H9 (cell line): ENCODE results near the gene TRIM77. TPM values are rescaled to one million over a fixed set of nuclear protein-coding genes. Genes with fewer than 3 reads are reported as not detected.
"Not testable (repeated sequence)": the region's sequence is repeated elsewhere in the genome, so short reads cannot be mapped to it uniquely, and the experiment has no call there.

Experiments used
- DNase-seq: peaks from one replicate; pipeline ENCODE4 v3.0.0-alpha.2; 2017
- H2AFZ ChIP-seq: one replicate; pipeline ENCODE4 v1.6.1; 2013; ENCODE audit warnings: mild to moderate bottlenecking, low read length, control low read depth, moderate library complexity
- H2AK5ac ChIP-seq: 2 replicates; pipeline ENCODE4 v1.6.1; 2013; ENCODE audit warnings: low read length, control low read depth, mixed read lengths; ENCODE audit not compliant: insufficient read length
- H2BK120ac ChIP-seq: one replicate; pipeline ENCODE4 v1.6.1; 2013; ENCODE audit warnings: low read depth, mild to moderate bottlenecking, low read length, control low read depth, inconsistent platforms; ENCODE audit not compliant: poor library complexity, severe bottlenecking
- H2BK12ac ChIP-seq: 2 replicates; pipeline ENCODE4 v1.6.1; 2013; ENCODE audit warnings: low read length, control low read depth, mixed read lengths, low read depth; ENCODE audit not compliant: insufficient read length
- H2BK15ac ChIP-seq: 2 replicates; pipeline ENCODE4 v1.6.1; 2013; ENCODE audit warnings: low read depth, low read length, control low read depth
- H2BK20ac ChIP-seq: one replicate; pipeline ENCODE4 v1.6.1; 2013; ENCODE audit warnings: low read depth, mild to moderate bottlenecking, low read length, control low read depth, inconsistent platforms; ENCODE audit not compliant: poor library complexity, severe bottlenecking
- H2BK5ac ChIP-seq: 2 replicates; pipeline ENCODE4 v1.6.1; 2013; ENCODE audit warnings: low read length, control low read depth, mixed read lengths; ENCODE audit not compliant: insufficient read length
- H3K14ac ChIP-seq: 2 replicates; pipeline ENCODE4 v1.6.1; 2013; ENCODE audit warnings: low read length, control low read depth; ENCODE audit not compliant: insufficient read depth
- H3K18ac ChIP-seq: 2 replicates; pipeline ENCODE4 v1.6.1; 2013; ENCODE audit warnings: low read depth, mild to moderate bottlenecking, mixed read lengths, low read length, control low read depth; ENCODE audit not compliant: insufficient read length
- H3K23ac ChIP-seq: 2 replicates; pipeline ENCODE4 v1.6.1; 2013; ENCODE audit warnings: low read length, control low read depth, mixed read lengths, low read depth; ENCODE audit not compliant: insufficient read length
- H3K23me2 ChIP-seq: 2 replicates; pipeline ENCODE4 v1.6.1; 2013; ENCODE audit warnings: low read depth, mild to moderate bottlenecking, mixed read lengths, low read length, control low read depth; ENCODE audit not compliant: insufficient read length, poor library complexity, severe bottlenecking
- H3K27ac ChIP-seq: 2 replicates; pipeline ENCODE4 v1.5.1; 2013; ENCODE audit warnings: low read length, control low read depth, mixed read lengths, low read depth; ENCODE audit not compliant: insufficient read length
- H3K27me3 ChIP-seq: 2 replicates; pipeline ENCODE4 v1.6.1; 2013; ENCODE audit warnings: low read length, control low read depth, inconsistent platforms; ENCODE audit not compliant: insufficient read depth
- H3K4ac ChIP-seq: 2 replicates; pipeline ENCODE4 v1.6.1; 2013; ENCODE audit warnings: low read depth, mild to moderate bottlenecking, control low read depth, inconsistent platforms, low read length, moderate library complexity
- H3K4me1 ChIP-seq: 2 replicates; pipeline ENCODE4 v1.6.1; 2013; ENCODE audit warnings: low read length, control low read depth, inconsistent platforms; ENCODE audit not compliant: insufficient read depth
- H3K4me2 ChIP-seq: 2 replicates; pipeline ENCODE4 v1.6.1; 2013; ENCODE audit warnings: low read length, control low read depth, mixed read lengths; ENCODE audit not compliant: insufficient read length, insufficient read depth
- H3K56ac ChIP-seq: 2 replicates; pipeline ENCODE4 v1.6.1; 2013; ENCODE audit warnings: low read depth, mild to moderate bottlenecking, mixed read lengths, low read length, control low read depth; ENCODE audit not compliant: insufficient read length
- H3K79me1 ChIP-seq: 2 replicates; pipeline ENCODE4 v1.6.1; 2013; ENCODE audit warnings: low read depth, mild to moderate bottlenecking, moderate library complexity, low read length, control low read depth, inconsistent platforms; ENCODE audit not compliant: insufficient read depth, poor library complexity, severe bottlenecking
- H3K79me2 ChIP-seq: 2 replicates; pipeline ENCODE4 v1.6.1; 2013; ENCODE audit warnings: low read length, control low read depth, inconsistent platforms; ENCODE audit not compliant: insufficient read depth
- H3K9ac ChIP-seq: 2 replicates; pipeline ENCODE4 v1.6.1; 2013; ENCODE audit warnings: low read length, control low read depth, mixed read lengths; ENCODE audit not compliant: insufficient read length; ENCODE audit errors: extremely low read depth
- H3K9me3 ChIP-seq: one replicate; pipeline ENCODE4 v1.6.1; 2013; ENCODE audit warnings: low read depth, low read length, inconsistent platforms; ENCODE audit not compliant: control insufficient read depth
- H3T11ph ChIP-seq: one replicate; pipeline ENCODE4 v1.6.1; 2013; ENCODE audit warnings: mild to moderate bottlenecking, low read length, control low read depth, inconsistent platforms
- H4K20me1 ChIP-seq: one replicate; pipeline ENCODE4 v1.6.1; 2013; ENCODE audit not compliant: control insufficient read depth, insufficient read length, insufficient read depth
- H4K5ac ChIP-seq: 2 replicates; pipeline ENCODE4 v1.6.1; 2013; ENCODE audit warnings: low read depth, mild to moderate bottlenecking, mixed read lengths, low read length, control low read depth; ENCODE audit not compliant: insufficient read length
- H4K8ac ChIP-seq: replicated peaks from 2 replicates; pipeline ENCODE4 v1.6.1; 2013; ENCODE audit warnings: low read length, control low read depth, mixed read lengths, low read depth; ENCODE audit not compliant: insufficient read length
- H4K91ac ChIP-seq: 2 replicates; pipeline ENCODE4 v1.6.1; 2013; ENCODE audit warnings: low read depth, mild to moderate bottlenecking, moderate library complexity, mixed read lengths, low read length, control low read depth; ENCODE audit not compliant: insufficient read length
- H3K27ac Mint-ChIP-seq, 3 experiments: 2 replicates in 2 of 3; 3 replicates in 1 of 3; pipeline ENCODE4 v1.8.0; 2020 to 2021; ENCODE audit warnings: mixed read lengths in 3 of 3, mild to moderate bottlenecking in 1 of 3, moderate library complexity in 1 of 3
- H3K27me3 Mint-ChIP-seq: 2 replicates; pipeline ENCODE4 v1.8.0; 2021; ENCODE audit warnings: low read depth, mild to moderate bottlenecking, moderate library complexity, mixed read lengths
- H3K36me3 Mint-ChIP-seq, 3 experiments: 2 replicates in 2 of 3; 3 replicates in 1 of 3; pipeline ENCODE4 v1.8.0; 2020 to 2021; ENCODE audit warnings: low read depth in 3 of 3, mixed read lengths in 3 of 3; ENCODE audit not compliant: insufficient read depth in 1 of 3
- H3K4me1 Mint-ChIP-seq, 2 experiments: 2 replicates each; pipeline ENCODE4 v1.8.0; 2020; ENCODE audit warnings: mixed read lengths in 2 of 2
- H3K4me3 Mint-ChIP-seq, 2 experiments: 2 replicates in 1 of 2; 3 replicates in 1 of 2; pipeline ENCODE4 v1.8.0; 2020 to 2021; ENCODE audit warnings: mild to moderate bottlenecking in 2 of 2, mixed read lengths in 2 of 2, moderate library complexity in 1 of 2
- H3K9me3 Mint-ChIP-seq, 2 experiments: 2 replicates in 1 of 2; 3 replicates in 1 of 2; pipeline ENCODE4 v1.8.0; 2020; ENCODE audit warnings: mild to moderate bottlenecking in 2 of 2, mixed read lengths in 2 of 2, moderate library complexity in 1 of 2
- WGBS: extraction: QIAGEN DNeasy Blood & Tissue Kit; methylation state at CpG from one replicate; pipeline ENCODE4 v1.1.7; 2013; ENCODE audit warnings: missing lambda C conversion rate, low lambda C conversion rate, mixed read lengths; ENCODE audit not compliant: insufficient read length; ENCODE audit errors: extremely low coverage; 5-methylcytosine and 5-hydroxymethylcytosine counted together
- total RNA-seq: library from RNA; stranded (reverse); gene quantifications from 2 replicates; pipeline ENCODE4 v1.2.1, GENCODE V29; 2021

The TRIM77 gene
- total RNA-seq, 1 experiment from 2014 or later: not detected

GRCh38 chr11:89669586-89669985 is 40.5 kb upstream of the TRIM77 start:
- H3K27me3 ChIP-seq, H3K4me2 ChIP-seq, H2BK15ac ChIP-seq, H3K27ac Mint-ChIP-seq, H3K4me3 Mint-ChIP-seq, H2AFZ ChIP-seq, H2BK20ac ChIP-seq, H3K14ac ChIP-seq, H3K27ac ChIP-seq, H2AK5ac ChIP-seq, H3K79me2 ChIP-seq, H4K91ac ChIP-seq, H2BK12ac ChIP-seq, H4K20me1 ChIP-seq, H3K4me1 ChIP-seq, H3K9me3 ChIP-seq, H3K9me3 Mint-ChIP-seq, H2BK5ac ChIP-seq, H2BK120ac ChIP-seq, H3K36me3 Mint-ChIP-seq, H3K4me1 Mint-ChIP-seq, H4K8ac ChIP-seq, H3K18ac ChIP-seq, H3K23ac ChIP-seq, H3K23me2 ChIP-seq, H4K5ac ChIP-seq, H3K56ac ChIP-seq, H3K79me1 ChIP-seq, H3T11ph ChIP-seq, DNase-seq, H3K4ac ChIP-seq, H3K9ac ChIP-seq, H3K27me3 Mint-ChIP-seq: not testable (repeated sequence)

GRCh38 chr11:89669993-89670669 is 40.0 kb upstream of the TRIM77 start:
- H3T11ph ChIP-seq, H3K4ac ChIP-seq, H3K14ac ChIP-seq, H4K8ac ChIP-seq, DNase-seq, H3K4me1 Mint-ChIP-seq, H3K79me2 ChIP-seq, H2BK5ac ChIP-seq, H2AFZ ChIP-seq, H2AK5ac ChIP-seq, H3K27me3 ChIP-seq, H3K4me1 ChIP-seq, H3K79me1 ChIP-seq, H3K18ac ChIP-seq, H2BK15ac ChIP-seq, H3K56ac ChIP-seq, H3K9me3 Mint-ChIP-seq, H3K4me3 Mint-ChIP-seq, H4K20me1 ChIP-seq, H3K27me3 Mint-ChIP-seq, H2BK120ac ChIP-seq, H4K5ac ChIP-seq, H2BK12ac ChIP-seq, H3K36me3 Mint-ChIP-seq, H4K91ac ChIP-seq, H3K4me2 ChIP-seq, H2BK20ac ChIP-seq, H3K9ac ChIP-seq, H3K23ac ChIP-seq, H3K23me2 ChIP-seq, H3K9me3 ChIP-seq, H3K27ac ChIP-seq: not testable (repeated sequence)
- WGBS: no CpG with 5 or more reads among the region's 4 CpGs
- peak overlapping the region in 1 of 3 experiments; percentile 74; a peak in 2 of 7 replicates for H3K27ac Mint-ChIP-seq
